CD4-positive, alpha-beta T cell treated with Interleukin-4 for 1 hour (primary cell): ENCODE data around the gene ANXA9.

ENCODE experiments used
- DNase-seq, 2 donors: peaks; one replicate each; pipeline ENCODE4 v3.0.0-alpha.2; 2020 to 2022

Gene ANXA9, protein sequence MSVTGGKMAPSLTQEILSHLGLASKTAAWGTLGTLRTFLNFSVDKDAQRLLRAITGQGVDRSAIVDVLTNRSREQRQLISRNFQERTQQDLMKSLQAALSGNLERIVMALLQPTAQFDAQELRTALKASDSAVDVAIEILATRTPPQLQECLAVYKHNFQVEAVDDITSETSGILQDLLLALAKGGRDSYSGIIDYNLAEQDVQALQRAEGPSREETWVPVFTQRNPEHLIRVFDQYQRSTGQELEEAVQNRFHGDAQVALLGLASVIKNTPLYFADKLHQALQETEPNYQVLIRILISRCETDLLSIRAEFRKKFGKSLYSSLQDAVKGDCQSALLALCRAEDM

DNA sequence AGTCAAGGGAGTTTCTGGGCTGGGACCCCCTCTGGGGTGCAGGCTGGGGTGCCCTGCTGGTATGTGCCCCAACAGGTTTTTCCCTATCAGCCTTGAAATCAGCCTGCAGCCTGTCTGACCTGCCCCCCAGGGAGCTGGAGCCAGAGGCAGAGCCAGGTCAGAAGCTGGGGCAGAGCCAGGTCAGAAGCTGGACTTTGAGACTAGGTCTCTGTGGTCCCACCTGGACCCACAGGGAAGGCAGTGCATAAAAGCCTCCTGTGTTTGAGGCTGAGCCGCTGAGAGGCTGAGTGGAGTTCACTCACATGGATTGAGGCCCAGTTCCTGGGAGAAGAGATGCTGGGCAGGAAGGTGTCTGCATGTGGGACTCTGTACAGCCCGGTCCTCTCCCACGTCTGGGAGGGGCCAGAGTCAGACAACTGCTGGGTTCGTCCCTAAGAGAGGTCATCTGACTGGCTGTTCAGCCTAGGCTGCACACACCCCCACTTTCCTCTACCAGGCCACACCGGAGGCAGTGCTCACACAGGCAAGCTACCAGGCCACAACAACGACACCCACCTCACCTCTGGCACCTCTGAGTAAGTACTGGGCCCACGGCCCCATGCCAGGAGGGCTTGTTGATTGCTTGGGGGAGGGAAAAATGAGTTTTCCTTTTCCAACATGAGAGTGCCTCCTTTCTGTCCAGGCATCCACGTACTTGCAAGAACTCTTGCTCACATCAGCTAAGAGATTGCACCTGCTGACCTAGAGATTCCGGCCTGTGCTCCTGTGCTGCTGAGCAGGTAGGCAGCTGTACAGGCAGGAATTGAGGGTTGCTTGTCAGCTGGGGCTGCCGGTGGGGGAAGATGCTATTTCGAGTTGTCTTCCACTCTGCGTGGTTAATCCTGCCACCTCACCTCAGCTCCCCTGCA is at the start of gene ANXA9:
Gene ANXA9 (plus strand): TSS at position 488 of the 908 bp plus-strand sequence. CDS start 814 bp downstream, outside the sequence.
- no peak for DNase-seq

DNA sequence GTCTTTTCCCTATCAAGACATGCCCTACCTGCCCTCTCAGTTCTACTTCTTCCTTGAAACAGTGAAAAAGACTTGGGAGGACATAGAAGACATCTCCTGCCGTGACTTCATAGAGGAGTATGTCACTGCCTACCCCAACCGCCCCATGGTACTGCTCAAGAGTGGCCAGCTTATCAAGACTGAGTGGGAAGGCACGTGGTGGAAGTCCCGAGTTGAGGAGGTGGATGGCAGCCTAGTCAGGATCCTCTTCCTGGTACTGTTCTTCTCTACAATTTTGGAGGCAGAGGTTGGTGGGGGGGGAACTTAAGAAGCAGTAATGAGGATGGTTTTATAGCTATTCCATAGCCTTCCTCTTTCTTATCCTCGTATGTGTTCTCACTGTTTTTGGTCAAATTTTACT is 37.2 kb upstream of the ANXA9 start:
- DNase-seq: no peak

DNA sequence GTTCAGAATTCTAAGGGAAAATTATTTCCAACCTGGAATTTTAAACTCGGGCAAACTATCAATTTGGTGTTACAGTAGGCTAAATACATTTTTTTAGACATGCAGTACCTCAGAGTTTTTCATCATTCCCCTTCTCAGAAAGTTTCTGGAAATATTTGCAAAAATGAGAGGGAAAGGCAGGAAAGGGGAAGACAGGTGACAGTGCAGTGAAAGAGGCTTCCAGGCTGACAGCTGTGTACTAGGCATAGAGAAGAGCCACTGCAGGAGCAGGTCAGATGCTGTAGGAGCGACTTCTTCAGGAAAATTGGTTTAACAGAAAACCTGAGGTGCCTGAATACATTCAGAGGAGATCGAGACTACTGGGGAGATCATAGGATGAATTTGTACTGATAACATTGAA is 27.4 kb upstream of the ANXA9 start:
- no peak for DNase-seq

DNA sequence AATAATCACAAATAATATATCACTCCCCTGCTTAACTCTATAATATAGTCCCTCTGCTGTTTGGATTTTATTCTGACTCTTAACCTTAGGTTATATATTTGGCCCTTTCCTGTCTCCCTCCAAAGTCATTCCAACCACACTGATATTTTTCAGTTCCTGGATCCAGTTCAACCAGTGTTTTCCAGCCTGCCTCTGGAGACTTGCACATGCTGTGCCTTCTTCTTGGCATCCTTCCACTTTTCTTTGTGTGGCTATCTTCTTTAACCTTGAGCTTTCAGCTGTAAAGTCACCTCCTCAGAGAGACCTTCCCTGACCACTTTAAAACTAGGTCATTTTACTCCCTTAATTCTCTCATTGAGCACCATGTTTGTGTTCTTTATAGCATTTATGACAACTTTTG is 26.8 kb upstream of the ANXA9 start:
- DNase-seq: no peak

DNA sequence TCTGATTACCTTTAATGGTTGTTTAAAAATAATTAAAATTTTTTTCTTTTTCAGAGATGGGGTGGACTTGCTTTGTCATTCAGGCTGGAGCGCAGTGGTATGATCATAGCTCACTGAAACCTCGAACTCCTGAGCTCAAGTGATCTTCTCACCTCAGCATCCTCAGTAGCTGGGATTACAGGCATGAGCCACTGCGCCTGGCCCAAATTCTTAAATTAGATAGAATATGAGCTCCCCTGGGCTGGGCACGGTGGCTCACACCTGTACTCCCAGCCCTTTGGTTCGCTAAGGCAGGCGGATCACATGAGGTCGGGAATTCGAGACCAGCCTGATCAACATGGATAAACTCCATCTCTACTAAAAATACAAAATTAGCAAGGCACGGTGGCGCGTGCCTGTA is 24.4 kb upstream of the ANXA9 start:
- DNase-seq: no peak

DNA sequence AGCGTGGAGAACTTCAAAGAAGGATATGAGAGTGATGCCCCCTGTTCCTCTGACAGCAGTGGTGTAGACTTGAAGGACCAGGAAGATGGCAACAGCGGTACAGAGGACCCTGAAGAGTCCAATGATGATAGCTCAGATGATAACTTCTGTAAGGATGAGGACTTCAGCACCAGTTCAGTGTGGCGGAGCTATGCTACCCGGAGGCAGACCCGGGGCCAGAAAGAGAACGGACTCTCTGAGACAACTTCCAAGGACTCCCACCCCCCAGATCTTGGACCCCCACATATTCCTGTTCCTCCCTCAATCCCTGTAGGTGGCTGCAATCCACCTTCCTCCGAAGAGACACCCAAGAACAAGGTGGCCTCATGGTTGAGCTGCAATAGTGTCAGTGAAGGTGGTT is 21.4 kb upstream of the ANXA9 start:
- no peak for DNase-seq

DNA sequence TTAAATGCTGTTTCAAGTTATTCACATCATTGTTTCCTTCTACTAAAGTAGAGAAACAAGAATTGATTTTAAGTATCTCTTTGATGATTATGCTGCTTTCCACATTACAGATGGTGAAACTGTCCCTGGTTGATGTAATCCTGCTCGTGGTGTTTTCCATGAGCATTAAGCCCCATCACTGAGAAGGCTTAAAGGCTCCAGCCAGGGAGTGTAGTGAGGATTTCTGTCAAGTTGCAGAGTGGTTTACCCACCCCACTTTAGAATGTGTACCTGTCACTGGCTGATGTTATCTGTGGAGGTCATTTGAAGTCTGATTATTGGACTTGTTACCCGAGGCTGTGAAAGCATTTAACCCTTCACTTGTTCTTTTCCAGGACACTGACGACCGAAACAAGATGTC is 20.3 kb upstream of the ANXA9 start:
- no peak for DNase-seq

DNA sequence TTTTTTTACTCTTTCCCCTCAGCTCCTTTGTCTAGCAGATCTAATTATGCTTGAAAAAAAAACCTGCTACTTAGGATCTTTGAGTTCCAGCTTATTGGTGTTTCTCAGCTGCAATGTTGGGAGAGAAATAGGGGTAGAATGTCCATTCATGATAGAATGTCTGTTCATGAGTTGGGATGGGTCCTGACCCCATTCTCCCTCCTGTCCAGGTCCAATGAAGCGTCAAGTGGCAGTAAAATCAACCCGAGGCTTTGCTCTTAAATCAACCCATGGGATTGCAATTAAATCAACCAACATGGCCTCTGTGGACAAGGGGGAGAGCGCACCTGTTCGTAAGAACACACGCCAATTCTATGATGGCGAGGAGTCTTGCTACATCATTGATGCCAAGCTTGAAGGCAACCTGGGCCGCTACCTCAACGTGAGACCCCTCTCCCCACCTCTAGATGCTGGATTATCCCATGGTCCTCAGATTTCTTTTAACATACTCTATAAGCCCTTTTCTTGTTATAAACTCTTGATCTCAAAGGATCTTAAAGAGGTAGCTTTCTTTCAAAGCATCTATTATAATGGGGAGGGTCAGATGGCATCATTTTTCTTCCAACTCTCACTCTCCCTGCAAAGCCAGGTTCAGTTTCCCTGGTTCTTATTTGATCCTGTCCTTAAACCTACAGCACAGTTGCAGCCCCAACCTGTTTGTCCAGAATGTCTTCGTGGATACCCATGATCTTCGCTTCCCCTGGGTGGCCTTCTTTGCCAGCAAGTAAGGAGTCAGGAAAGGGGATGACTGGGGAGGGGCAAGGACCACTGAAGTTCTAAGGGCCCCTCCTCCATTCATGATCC is 18.6 kb upstream of the ANXA9 start:
- no peak for DNase-seq

DNA sequence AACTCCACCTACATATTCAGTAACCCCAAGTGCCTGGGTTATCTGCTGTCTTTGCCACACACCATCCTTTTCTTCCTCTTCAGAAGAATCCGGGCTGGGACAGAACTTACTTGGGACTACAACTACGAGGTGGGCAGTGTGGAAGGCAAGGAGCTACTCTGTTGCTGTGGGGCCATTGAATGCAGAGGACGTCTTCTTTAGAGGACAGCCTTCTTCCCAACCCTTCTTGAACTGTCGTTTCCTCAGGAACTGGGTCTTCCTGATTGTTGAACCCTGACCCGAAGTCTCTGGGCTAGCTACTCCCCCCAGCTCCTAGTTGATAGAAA is 18.0 kb upstream of the ANXA9 start:
- no peak for DNase-seq

DNA sequence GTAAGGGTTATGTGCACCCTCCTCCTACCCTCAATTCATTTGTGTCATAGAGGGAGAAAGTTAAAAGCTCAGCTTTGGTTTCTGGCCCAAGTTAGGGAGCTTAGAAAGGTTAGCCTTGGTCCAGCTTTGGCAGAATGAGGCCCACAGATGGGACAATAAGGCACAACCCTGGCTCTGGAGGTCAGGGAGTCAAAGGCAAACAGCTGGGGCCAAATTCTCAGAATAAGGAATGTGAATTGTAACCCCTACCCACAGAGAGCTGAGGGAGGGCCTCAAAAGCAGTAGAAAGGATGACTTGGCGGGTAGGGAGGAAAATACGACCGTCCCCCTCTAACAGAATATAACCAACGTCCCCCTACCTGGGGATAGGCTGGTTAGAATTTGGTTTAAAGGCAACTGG is 16.5 kb upstream of the ANXA9 start:
- DNase-seq: no peak

DNA sequence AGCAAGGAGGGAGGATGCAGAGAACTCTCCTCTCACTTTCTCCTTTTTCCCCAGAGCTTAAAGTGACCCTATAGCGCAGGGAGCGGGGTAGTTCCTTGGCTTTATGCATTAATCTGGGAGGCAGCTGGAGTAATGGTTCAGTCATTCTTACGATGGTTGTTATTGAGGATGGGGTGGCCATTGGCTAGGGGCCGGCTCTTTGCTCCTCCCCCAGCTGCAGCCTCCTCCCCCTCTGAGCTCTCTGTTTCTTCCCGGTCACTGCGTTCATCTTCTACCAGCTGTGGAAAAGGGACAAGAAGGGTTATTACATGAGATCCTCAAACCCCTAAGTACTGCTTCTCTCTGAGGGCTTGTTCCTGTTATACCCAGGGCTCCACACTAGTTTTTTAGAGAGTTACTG is 16.1 kb upstream of the ANXA9 start:
- DNase-seq: no peak

DNA sequence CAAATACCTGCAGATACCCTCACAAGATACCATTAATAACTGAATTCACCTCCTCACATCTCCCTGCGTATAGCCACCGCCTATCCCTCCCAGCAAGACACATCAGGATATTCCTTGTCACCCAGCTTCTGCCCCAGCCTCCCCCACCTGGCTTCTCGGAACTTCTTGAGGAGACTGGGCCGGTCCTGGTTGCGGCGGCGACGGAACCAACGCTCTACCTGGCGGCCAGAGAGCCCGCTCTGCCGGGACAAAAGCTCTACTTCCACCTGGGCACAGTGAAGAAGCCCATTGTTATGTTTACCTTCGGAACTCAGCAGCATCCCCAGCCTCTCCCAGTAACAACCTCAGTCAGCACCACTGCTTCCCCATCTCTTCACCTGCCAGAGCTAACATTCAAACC is 14.2 kb upstream of the ANXA9 start:
- no peak for DNase-seq

DNA sequence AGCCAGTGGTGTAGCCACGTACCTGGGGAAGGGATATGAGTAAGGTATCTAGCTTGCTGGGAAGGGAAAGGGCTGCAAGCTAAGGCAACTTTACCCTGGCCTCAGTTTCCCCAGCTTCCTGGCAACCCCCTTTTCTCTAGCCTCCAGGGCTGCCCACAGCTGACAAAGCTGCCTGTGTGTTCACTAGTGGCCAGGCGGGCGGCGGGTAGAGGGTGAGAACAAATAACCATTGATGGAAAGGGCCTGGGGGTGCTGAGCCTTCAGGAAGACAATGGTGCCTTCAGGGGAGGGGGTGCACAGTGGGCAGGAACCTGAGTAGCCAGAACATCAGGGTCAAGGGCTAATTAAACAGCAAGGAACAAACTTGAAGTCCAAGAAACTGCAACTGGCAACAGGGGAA is 13.6 kb upstream of the ANXA9 start:
- DNase-seq: no peak

DNA sequence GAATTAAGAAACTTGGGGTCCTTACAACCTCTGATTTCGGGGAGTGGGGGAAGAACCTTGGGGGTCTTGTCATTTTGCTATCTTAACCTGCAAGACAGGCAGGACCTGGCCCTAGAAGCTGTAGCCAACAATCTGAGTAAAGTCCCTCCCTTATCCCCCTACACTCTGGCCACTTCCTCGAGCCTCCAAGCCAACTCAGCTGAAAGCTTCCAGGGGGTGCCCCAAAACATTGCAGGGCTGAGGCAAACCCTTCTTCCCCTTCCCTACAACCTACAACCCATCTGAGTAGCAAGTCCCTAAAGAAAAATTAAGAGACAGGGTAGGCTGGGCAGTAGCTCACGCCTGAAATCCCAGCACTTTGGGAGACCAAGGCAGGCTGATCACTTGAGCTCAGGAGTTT is 12.5 kb upstream of the ANXA9 start:
- DNase-seq: no peak

DNA sequence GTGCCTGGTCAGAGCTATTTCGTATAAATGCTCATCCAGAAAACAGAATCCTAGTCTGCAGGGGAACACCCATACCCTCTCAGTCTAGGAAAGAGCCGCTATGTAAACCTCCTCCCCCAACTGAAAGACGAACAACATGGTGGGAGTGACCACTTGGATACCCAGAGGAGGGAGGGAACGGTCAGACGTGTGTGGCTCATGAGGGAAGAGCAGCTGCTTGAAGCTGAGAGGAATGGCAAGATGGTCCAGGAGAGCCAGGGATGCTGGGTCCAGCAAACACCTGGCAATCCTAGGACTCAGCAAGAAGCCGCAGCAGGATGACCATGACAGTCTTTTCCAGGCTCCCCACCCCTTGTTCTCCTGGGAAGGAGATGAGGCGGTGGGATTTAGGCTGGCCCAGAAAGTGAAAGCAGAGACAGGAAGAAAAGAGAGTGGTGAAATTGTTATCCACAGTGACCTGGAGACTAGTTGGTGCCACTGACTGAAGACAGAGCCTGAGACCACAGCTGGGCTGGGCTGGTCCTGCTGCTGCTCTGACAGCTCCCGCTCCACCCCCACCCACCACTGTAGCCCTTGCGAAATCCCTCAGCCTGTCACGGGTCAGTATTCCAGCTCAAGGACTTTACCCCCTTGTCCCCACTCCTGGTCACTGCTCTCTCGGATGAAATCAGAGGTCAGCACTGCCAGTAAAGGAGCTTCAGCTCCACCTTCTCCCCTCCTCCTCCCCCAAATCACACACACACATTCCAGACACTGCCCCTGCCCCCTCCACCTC is 11.1 kb upstream of the ANXA9 start:
- DNase-seq: no peak

DNA sequence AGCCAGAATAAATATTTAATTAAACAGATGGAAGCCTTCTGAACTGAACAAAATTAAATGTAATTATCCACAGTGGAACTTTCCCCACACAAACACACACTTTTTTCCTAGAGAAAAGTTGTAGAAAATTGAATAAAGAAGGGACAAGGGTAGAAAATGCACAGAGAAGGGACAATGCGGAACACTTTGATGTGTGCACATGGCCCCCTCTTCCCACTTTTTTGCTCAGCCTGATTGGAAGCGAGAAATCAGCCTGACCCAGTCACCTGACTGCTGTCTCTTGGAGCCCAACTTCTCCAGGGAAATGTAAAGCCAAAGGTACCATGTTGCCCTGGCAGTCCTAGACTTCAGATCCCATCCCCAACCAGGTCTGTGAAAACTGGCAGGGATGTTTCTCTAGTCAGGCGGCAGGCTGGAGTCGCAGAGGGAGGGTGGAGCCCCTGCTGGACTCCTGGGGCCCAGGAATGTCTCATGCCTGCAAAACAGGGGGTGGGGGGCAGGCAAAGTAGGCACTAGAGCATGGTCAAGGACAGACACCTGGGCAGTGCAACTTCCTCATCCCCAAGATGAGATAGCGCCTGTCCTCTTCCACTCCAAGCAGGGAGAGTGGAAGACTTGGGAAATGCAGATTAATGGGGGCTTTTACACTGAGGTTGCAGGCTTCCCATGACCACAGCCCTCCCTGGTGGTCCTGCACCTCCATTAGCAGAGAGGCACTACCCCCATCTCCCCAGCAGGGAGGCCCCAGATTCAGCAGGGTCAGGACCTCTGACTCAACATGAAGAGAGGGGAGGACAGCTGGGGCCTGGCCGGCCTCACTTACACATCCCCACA is 10.3 kb upstream of the ANXA9 start:
- no peak for DNase-seq

DNA sequence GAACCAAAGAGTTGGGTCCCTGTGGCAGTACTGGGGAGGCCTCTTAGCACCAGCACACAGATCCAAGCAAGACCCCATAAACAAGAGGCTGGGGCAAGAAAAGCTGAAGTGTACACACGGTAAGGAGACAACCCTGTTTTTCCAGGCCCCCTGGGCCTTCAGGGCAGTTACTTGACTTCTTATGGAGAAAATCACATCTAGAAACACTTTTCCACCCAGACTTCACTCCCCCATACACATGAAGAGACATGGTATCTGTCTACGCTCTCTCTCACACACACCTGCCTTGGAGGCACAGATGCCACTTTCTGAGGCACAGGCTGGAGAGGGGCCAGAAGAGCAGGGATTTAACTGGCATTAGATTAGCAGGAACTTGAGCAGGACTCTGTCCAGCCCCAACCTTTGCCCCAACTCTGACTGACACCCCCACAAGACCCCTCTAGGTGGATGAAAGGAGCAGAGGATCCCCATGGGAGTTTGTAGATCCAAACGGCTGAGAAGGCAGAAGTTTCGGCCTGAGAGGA is 9.6 kb upstream of the ANXA9 start:
- no peak for DNase-seq

DNA sequence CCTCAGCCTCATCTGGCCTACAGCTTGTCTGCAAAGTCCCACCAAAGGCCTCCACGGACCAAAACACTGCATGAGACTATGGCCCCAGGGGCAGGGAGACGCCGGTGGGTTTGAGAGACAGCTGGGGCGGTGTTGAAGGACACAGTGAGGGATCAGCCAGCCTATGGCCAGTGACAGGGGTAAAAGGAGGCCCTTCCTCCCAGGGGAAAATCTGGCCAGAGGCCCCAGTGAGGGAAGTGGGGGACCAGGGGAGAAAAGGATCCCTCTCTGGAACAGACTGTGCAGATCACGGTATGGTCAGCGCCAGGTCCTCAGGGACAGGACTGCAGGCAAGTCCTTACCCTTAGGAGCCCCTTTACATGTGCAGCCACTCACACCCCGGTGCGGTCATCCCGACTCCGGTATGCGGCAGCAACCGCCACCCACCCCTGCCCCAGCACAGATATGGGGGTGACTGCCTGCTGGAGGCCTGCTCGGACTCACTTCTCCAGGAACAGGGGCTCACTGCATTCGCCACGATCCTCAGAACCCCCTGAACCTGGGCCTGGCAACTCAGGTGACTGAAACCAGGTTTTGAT is 8.7 kb upstream of the ANXA9 start:
- no peak for DNase-seq

DNA sequence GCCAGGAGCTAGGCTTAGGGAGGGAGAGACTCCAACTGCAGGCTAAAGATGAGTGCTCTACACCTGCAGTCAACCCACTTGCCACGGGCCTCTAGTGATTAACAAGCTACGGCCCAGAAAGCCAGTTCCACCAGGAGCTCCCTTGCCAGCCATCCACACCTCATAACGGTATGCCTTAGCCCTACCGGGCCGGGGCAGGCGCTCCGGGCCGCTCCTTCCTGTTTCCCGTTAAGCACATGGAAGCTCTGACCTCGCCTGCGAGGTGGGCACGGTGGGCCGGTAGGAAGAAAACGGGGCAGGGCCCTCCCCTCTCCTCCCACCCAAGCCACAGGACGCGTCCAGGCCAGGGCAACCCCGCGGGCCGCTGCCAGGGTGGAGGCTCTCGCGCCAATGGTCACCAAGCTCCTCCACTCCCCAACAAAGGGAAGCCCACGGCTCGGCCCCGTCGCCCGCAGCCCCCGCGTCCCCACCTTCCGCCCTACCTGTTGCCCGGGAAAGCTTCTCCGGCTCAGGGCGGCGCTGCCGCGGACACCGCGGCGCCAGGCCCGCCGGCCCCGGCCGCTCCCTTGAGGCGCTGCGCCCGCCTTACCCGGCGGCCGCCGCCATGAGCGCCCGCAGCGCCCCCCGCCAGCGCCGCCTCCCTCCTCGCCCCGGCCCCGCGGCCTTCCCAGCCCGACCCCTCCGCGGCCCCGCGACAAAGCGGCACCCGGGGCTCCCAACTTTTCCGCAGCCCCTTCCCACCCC is 8.1 kb upstream of the ANXA9 start:
- DNase-seq: peak; percentile 16 to 33
